ENCODE measurements around the gene TRPM4. TPM values are rescaled to one million over a fixed set of nuclear protein-coding genes. Genes with fewer than 3 reads are reported as not detected.
"Not testable (repeated sequence)": the region's sequence is repeated elsewhere in the genome, so short reads cannot be mapped to it uniquely, and the experiment has no call there.

TRPM4 gene
- polyA plus RNA-seq, 1 donor, result 17.5 TPM

DNA sequence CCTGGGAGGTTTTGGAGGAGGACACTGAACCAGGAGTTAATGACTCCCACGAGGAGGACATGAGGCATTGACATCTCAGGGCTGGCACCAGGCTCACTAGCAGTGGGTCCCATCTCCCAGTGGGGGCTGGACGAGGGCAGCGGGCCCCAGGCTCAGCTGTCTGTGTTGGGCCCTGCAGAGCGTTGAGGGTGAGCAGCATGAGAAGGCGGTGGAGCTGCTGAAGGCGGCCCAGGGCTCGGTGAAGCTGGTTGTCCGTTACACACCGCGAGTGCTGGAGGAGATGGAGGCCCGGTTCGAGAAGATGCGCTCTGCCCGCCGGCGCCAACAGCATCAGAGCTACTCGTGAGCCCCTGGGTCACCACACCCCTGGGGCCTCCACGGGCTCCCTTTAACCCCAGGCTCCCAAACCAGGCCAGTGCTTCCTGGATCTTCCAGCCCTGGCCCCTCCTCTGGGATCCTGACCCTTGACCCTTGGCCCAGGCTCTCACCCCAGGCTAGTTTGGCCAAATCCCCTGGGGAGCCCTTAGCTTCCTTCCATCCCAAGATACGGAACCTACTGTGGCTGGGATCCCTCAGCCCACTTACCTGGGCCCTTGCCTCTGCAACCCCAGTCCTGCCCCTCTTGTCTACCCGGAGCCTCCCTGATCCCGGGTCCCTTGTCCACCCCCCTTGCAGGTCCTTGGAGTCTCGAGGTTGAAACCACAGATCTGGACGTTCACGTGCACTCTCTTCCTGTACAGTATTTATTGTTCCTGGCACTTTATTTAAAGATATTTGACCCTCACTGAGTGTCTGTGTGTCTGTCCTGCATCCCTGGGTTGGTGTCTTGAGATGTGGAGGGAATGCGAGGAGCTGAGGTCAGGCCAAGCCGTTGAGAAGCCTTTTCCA, 39.7 kb upstream of the TRPM4 start:
- Histone ChIP-seq H3K9me3 (ENCODE audit: control insufficient read depth, low read depth, low read length) (peaks cover 3% of the 10 kb centered on the region), H3K36me3 (ENCODE audit: control insufficient read depth, insufficient read depth, low read length) (peaks cover 3% of the 10 kb centered on the region), H3K4me1 (ENCODE audit: control insufficient read depth, insufficient read depth, low read length) (peaks cover 22% of the 10 kb centered on the region), H3K27ac (ENCODE audit: low read length) (peak overlapping the region; percentile 97), H3K4me3 (ENCODE audit: low read length) (peak overlapping the region; percentile 90), H3K27me3 (ENCODE audit: control insufficient read depth, insufficient read depth, low read length) (peaks cover 19% of the 10 kb centered on the region)
- no CpG with 5 or more reads among the region's 26 CpGs for WGBS (ENCODE audit: insufficient coverage, low lambda C conversion rate)
- no peak for DNase-seq

DNA sequence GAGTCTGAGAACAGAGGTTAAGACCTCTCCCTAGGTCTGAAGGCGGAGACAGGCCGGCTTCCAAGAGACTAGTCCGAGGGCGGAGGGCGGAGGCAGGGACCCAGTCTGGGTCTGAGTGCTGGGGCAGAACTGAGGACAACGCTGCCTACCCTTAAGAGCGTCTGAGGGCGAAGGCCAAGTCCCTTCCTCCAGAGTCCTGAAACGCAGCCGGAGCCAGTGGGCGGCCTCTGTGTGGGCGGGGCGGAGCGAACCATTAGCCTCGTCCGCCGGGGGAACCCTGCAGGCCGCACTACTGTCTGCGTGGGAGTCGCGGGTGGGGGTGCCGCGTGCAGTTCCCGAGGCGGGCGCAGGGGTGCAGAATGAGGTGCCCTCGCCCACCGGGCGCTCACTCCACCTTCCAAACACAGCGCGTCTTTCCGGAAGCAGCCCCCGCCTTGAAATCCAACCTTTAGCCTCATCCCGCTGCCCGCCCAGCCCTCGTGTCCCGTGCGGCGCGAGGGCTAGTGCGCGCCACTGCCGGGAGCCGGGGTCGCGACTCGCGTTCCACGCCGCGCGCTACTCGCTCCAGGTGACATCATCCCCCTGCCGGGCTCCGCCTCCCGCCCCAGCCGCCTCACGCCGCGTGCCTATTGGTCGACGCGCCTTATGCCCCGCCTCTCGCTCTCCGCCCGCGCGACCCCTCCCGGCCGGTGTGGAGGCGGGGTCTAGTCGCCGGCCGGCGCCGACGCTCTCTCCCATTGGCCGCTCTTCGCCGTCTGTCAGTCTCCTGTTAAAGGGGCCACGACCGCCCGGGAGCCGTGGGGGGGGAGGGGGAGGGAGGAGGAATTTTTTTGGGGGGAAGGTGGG, 38.8 kb upstream of the TRPM4 start, which contains the start of gene C19orf73:
Gene C19orf73, minus strand, starts transcription at position 579 of the 846 bp plus-strand sequence. Its CDS starts 121 bp downstream, at position 458.
- WGBS (ENCODE audit: insufficient coverage, low lambda C conversion rate), result no CpG with 5 or more reads among the region's 85 CpGs
- Histone ChIP-seq H3K9me3 (ENCODE audit: control insufficient read depth, low read depth, low read length) (peaks cover 3% of the 10 kb centered on the region), H3K4me3 (ENCODE audit: low read length) (peak within 1 kb of the TSS; percentile 90), H3K27ac (ENCODE audit: low read length) (peak within 1 kb of the TSS; percentile 97), H3K36me3 (ENCODE audit: control insufficient read depth, insufficient read depth, low read length) (peaks cover 3% of the 10 kb centered on the region), H3K27me3 (ENCODE audit: control insufficient read depth, insufficient read depth, low read length) (peaks cover 19% of the 10 kb centered on the region), H3K4me1 (ENCODE audit: control insufficient read depth, insufficient read depth, low read length) (peaks cover 19% of the 10 kb centered on the region)
- DNase-seq, result peak; percentile 96

DNA sequence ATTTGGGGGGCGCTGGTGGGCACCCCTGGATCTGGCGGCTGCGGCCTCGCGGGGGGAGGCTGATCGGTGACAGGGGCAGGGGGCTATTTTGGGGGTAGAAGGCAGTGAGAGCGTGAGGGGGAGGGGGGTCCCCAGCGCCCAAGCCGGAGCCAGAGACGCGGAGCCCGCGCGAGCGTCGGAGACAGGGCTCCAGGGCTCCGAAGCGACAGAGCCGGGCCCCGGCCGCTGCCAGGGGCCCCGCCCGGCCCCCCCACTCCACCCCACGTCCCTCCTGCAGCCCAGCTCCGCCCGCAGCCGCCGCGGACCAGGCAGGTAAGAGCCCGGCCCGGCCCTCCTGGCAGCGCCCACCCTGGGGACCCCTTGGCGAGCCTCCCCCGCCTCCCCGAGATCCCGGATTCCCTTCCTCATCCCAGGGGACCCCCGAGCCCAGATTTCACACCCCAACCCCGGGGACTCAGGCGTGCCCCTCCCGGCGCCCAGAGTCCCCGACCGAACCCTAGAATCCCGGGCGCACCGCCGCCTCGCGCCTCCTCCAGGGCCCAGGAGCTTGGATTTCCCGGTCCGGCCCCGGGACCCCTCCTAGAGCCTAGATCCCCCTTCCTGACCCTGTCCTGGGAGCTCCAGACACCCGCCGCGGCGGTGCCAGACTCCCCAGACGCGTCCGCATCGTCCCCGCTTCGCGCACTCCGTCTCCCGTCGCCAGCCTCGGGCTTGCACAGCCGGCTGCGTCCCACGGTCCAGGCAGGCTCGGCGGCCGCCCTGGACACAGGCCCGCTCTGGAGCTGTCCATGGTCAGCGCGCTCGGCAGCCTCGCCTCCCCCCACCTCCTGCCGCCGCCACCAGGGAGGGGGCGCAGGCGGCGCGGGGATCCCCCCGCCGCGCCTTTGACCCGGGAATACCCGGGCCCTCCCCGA, 37.9 kb upstream of the TRPM4 start, which contains the start of gene PPFIA3:
Gene PPFIA3, plus strand, starts transcription at position 134 of the 914 bp plus-strand sequence. CDS start 8,330 bp downstream, outside the sequence.
- H3K9me3 ChIP-seq (ENCODE audit: control insufficient read depth, low read depth, low read length), result peaks cover 3% of the 10 kb centered on the region
- H3K27me3 ChIP-seq (ENCODE audit: control insufficient read depth, insufficient read depth, low read length), result peaks cover 19% of the 10 kb centered on the region
- peak in 1 of 2 donors; percentile 41 for DNase-seq
- peaks cover 18% of the 10 kb centered on the region for H3K4me1 ChIP-seq (ENCODE audit: control insufficient read depth, insufficient read depth, low read length)
- H3K36me3 ChIP-seq (ENCODE audit: control insufficient read depth, insufficient read depth, low read length), result peaks cover 3% of the 10 kb centered on the region
- peak within 1 kb of the TSS; percentile 90 for H3K4me3 ChIP-seq (ENCODE audit: low read length)
- no CpG with 5 or more reads among the region's 90 CpGs for WGBS (ENCODE audit: insufficient coverage, low lambda C conversion rate)
- H3K27ac ChIP-seq (ENCODE audit: low read length), result peak within 1 kb of the TSS; percentile 97

DNA sequence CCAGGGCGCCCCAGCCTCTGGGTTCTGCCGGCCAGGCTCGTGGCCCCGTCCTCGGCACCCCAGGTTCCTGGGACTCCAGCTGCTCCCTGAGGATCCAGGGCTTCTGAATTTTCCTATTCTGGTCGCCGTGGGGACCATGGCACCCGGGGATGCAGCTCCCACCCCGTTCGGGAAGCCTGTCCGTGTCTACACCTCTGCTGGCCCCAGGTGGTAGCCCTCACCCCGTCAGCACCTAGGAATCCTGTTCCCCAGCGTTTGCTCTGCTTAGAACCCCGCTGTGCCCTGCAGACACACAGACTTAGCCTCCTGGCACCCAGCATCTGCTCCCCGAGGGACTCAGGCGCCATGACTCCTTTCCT, 37.3 kb upstream of the TRPM4 start:
- Histone ChIP-seq H3K27ac (ENCODE audit: low read length) (no peak overlapping the region), H3K9me3 (ENCODE audit: control insufficient read depth, low read depth, low read length) (peaks cover 3% of the 10 kb centered on the region), H3K4me1 (ENCODE audit: control insufficient read depth, insufficient read depth, low read length) (peaks cover 21% of the 10 kb centered on the region), H3K4me3 (ENCODE audit: low read length) (no peak overlapping the region), H3K27me3 (ENCODE audit: control insufficient read depth, insufficient read depth, low read length) (peaks cover 19% of the 10 kb centered on the region), H3K36me3 (ENCODE audit: control insufficient read depth, insufficient read depth, low read length) (peaks cover 3% of the 10 kb centered on the region)
- no peak for DNase-seq
- no CpG with 5 or more reads among the region's 16 CpGs for WGBS (ENCODE audit: insufficient coverage, low lambda C conversion rate)

DNA sequence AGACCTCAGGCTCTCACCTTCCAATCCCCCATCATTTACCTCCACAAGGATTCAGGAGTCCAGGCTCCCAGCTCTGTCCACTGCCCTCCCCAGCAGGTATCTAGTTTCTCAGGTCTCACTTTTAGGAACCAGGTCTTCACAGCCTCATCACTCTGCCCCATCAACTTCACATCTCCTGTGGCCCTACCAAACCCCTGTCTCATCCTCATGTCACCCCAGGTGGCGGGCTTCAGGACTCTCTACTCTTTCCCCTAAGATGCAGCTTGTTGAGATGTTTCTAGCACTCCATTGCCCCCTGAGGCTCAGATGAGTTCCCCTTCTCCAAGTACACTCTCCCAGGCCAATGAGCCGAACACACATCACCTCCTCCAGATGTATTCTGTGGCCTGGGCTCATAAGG, 36.7 kb upstream of the TRPM4 start:
- WGBS (ENCODE audit: insufficient coverage, low lambda C conversion rate), result 80% methylated on average over 1 of the region's 2 CpGs
- Histone ChIP-seq H3K4me3 (ENCODE audit: low read length) (no peak overlapping the region), H3K9me3 (ENCODE audit: control insufficient read depth, low read depth, low read length) (peaks cover 3% of the 10 kb centered on the region), H3K27ac (ENCODE audit: low read length) (no peak overlapping the region), H3K4me1 (ENCODE audit: control insufficient read depth, insufficient read depth, low read length) (peaks cover 21% of the 10 kb centered on the region), H3K27me3 (ENCODE audit: control insufficient read depth, insufficient read depth, low read length) (peaks cover 19% of the 10 kb centered on the region), H3K36me3 (ENCODE audit: control insufficient read depth, insufficient read depth, low read length) (peaks cover 3% of the 10 kb centered on the region)
- DNase-seq, result no peak

DNA sequence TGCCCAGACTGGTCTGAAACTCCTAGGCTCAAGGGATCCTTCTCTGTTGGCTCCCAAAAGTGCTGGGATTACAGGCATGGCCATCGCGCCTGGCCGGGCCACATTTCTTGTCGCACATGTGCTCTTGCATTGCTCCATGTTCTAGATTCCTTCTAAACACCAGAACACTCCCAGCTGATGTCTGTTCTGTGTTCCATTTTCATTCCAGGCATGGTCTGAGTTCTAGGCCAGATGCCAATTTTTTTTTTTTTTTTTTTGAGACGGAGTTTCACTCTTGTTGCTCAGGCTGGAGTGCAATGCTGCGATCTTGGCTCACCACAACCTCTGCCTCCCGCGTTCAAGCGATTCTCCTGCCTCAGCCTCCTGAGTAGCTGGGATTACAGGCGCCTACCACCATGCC, 35.8 kb upstream of the TRPM4 start:
- not testable (repeated sequence) for DNase-seq; H3K27ac ChIP-seq (ENCODE audit: low read length); H3K4me3 ChIP-seq (ENCODE audit: low read length); H3K9me3 ChIP-seq (ENCODE audit: control insufficient read depth, low read depth, low read length); H3K36me3 ChIP-seq (ENCODE audit: control insufficient read depth, insufficient read depth, low read length)
- Histone ChIP-seq H3K27me3 (ENCODE audit: control insufficient read depth, insufficient read depth, low read length) (peaks cover 22% of the 10 kb centered on the region), H3K4me1 (ENCODE audit: control insufficient read depth, insufficient read depth, low read length) (peaks cover 21% of the 10 kb centered on the region)
- WGBS (ENCODE audit: insufficient coverage, low lambda C conversion rate), result no CpG with 5 or more reads among the region's 10 CpGs

DNA sequence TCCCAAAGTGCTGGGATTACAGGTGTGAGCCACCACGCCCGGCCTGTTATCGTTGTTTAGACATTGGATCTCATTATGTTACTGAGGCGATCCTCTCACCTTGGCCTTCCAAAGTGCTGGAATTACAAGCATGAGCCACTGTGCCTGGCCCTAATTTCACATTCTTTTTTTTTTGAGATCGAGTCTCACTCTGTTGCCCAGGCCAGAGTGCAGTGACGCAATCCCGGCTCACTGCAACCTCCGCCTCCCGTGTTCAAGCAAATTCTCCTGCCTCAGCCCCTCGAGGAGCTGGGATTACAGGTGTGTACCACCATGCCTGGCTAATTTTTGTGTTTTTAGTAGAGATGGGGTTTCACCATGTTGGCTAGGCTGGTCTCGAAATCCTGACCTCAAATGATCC, 34.3 kb upstream of the TRPM4 start:
- H3K9me3 ChIP-seq (ENCODE audit: control insufficient read depth, low read depth, low read length); H3K27ac ChIP-seq (ENCODE audit: low read length); DNase-seq; H3K4me3 ChIP-seq (ENCODE audit: low read length); H3K36me3 ChIP-seq (ENCODE audit: control insufficient read depth, insufficient read depth, low read length): not testable (repeated sequence)
- WGBS (ENCODE audit: insufficient coverage, low lambda C conversion rate), result no CpG with 5 or more reads among the region's 11 CpGs
- peaks cover 15% of the 10 kb centered on the region for H3K4me1 ChIP-seq (ENCODE audit: control insufficient read depth, insufficient read depth, low read length)
- H3K27me3 ChIP-seq (ENCODE audit: control insufficient read depth, insufficient read depth, low read length), result peaks cover 22% of the 10 kb centered on the region

DNA sequence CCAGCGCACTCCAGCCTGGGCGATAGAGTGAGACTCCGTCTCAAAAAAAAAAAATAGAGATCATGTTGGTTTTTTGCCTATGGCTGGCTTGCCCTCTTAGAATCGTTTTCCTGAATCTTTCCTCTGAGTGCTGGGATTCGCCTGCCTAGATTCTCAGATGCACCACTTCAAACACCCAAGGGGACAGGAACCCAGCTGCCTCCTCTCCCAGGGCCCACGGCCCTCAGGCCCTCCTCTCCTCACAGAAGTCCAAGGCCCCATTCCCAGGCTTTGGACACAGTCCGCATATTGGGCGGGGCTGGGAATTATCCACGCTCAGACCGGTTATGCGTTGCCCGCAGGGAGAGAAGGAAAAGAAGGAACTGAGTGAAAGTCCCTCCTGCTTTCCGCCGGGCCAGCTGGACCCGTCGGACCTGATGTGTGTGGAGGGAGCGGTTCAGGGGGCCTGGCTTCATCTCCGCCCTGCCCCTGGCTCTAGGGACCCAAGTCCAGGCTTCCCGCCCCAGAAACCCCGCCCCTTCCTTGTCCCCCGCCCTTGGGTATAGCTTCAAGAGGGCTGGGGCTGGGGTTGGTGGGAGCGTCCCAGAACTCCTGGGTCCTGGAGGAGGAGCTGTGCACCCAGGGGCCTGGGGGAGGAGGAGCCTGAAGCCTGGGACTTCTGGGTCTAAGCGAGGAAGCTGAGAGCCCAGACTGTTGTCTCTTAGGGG, 32.4 kb upstream of the TRPM4 start:
- H3K27me3 ChIP-seq (ENCODE audit: control insufficient read depth, insufficient read depth, low read length), result peaks cover 28% of the 10 kb centered on the region
- H3K36me3 ChIP-seq (ENCODE audit: control insufficient read depth, insufficient read depth, low read length), result no peaks in the 10 kb centered on the region
- no peak overlapping the region for H3K27ac ChIP-seq (ENCODE audit: low read length)
- no peak overlapping the region for H3K4me3 ChIP-seq (ENCODE audit: low read length)
- WGBS (ENCODE audit: insufficient coverage, low lambda C conversion rate), result 0% methylated on average over 1 of the region's 23 CpGs
- peaks cover 11% of the 10 kb centered on the region for H3K4me1 ChIP-seq (ENCODE audit: control insufficient read depth, insufficient read depth, low read length)
- peak; percentile 60 to 82 for DNase-seq
- H3K9me3 ChIP-seq (ENCODE audit: control insufficient read depth, low read depth, low read length), result peaks cover 6% of the 10 kb centered on the region

DNA sequence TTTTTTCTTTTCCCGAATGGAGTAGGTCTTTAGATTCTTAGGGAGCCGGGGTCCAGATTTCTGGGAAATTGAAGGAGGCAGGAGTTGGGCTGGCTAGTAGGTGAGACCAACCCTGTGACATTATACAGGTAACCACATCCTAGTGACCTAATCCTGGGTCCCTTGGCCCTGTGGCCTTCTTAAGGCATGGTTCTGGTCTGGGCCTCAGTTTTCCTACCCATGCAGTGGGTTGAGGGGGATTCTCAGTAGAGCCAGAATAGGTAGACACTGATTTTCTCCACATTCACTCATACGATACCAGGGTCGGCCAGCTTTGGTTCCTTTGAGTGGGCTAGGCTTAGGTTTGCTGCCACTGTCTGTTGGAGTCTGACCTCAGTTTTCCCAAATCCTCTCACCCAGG, 31.0 kb upstream of the TRPM4 start:
- no CpG with 5 or more reads among the region's 4 CpGs for WGBS (ENCODE audit: insufficient coverage, low lambda C conversion rate)
- Histone ChIP-seq H3K27me3 (ENCODE audit: control insufficient read depth, insufficient read depth, low read length) (peaks cover 20% of the 10 kb centered on the region), H3K4me3 (ENCODE audit: low read length) (no peak overlapping the region), H3K36me3 (ENCODE audit: control insufficient read depth, insufficient read depth, low read length) (no peaks in the 10 kb centered on the region), H3K4me1 (ENCODE audit: control insufficient read depth, insufficient read depth, low read length) (peaks cover 11% of the 10 kb centered on the region), H3K27ac (ENCODE audit: low read length) (no peak overlapping the region), H3K9me3 (ENCODE audit: control insufficient read depth, low read depth, low read length) (peaks cover 9% of the 10 kb centered on the region)
- DNase-seq, result no peak

Measured in large intestine (tissue), 3 donors.